Right lobe of liver (tissue), 4 donors: ENCODE results near the gene DLG5.

Source experiments
- CTCF ChIP-seq, 4 donors: fragments of 200-600 bp in 3 of 4; fragments of 450-650 bp in 1 of 4; IDR thresholded peaks; one replicate each; pipeline versions ENCODE4 v1.5.1 to v1.8.0; 2016 to 2022; ENCODE audit warnings: antibody characterized with exemption in 4 of 4, mild to moderate bottlenecking in 2 of 4
- POLR2A ChIP-seq: fragments of 450-650 bp; IDR thresholded peaks from one replicate; pipeline ENCODE4 v1.6.1; 2017; ENCODE audit warnings: antibody characterized with exemption, mild to moderate bottlenecking
- donor health status: DM: no; HTN: no; CAD: no.
- donor health status: DM: no; HTN: no; CAD: no.
- donor health status: DM: no; HTN: yes; CAD: no.

GRCh38 chr10:77867124-77867719 lies 59.3 kb downstream of the DLG5 start:
- TF ChIP-seq CTCF (IDR thresholded peaks at IDR 0.05): no peak
- no peak for TF ChIP-seq POLR2A
